GM18520 (cell line): ENCODE data around the gene PRKX.
"Not testable (repeated sequence)": the region's sequence is repeated elsewhere in the genome, so short reads cannot be mapped to it uniquely, and the experiment has no call there.

Experiments used
- ATAC-seq: cut with Tn5 transposase; IDR thresholded peaks from one replicate; pipeline ENCODE4 v1.9.1; 2021; ENCODE audit not compliant: unreplicated experiment

Gene PRKX

GRCh38 chrX:3585719-3586118 is 127.7 kb downstream of the PRKX start:
- no peak for ATAC-seq

- ATAC-seq, result no peak
These were observed 128.9 kb downstream of the PRKX start for GRCh38 chrX:3584415-3584996.

GRCh38 chrX:3582451-3582850 is 131.0 kb downstream of the PRKX start:
- ATAC-seq, result no peak

- ATAC-seq, result no peak
These were observed 131.8 kb downstream of the PRKX start for GRCh38 chrX:3581609-3582108.

- ATAC-seq, result no peak
These were observed 135.9 kb downstream of the PRKX start for GRCh38 chrX:3577551-3577950.

- no peak for ATAC-seq
These were observed 136.5 kb downstream of the PRKX start for GRCh38 chrX:3576886-3577501.

- no peak for ATAC-seq
These were observed 145.8 kb downstream of the PRKX start for GRCh38 chrX:3567686-3568085.

GRCh38 chrX:3563451-3563850 is 150.0 kb downstream of the PRKX start:
- no peak for ATAC-seq

- not testable (repeated sequence) for ATAC-seq
These were observed 153.4 kb downstream of the PRKX start for GRCh38 chrX:3560010-3560409.
